HepG2 (cell line): ENCODE data around the gene PLGRKT. TPM values are rescaled to one million over a fixed set of nuclear protein-coding genes. Genes with fewer than 3 reads are reported as not detected.

ENCODE experiments used
- CREBL2 ChIP-seq: sonication (generic); formaldehyde crosslinking; IDR thresholded peaks from 2 replicates; pipeline ENCODE4 v1.8.1; 2023; ENCODE audit warnings: missing genetic modification reagents, mild to moderate bottlenecking, borderline replicate concordance
- CSRNP1 ChIP-seq: sonication (generic); formaldehyde crosslinking; IDR thresholded peaks from 2 replicates; pipeline ENCODE4 v1.8.1; 2023; ENCODE audit warnings: mild to moderate bottlenecking, missing genetic modification reagents
- GATA4 ChIP-seq: sonication (generic); IDR thresholded peaks from 2 replicates; pipeline ENCODE4 v1.6.1; 2016; ENCODE audit warnings: antibody characterized with exemption, low read depth, borderline replicate concordance
- GFI1 ChIP-seq: sonication (generic); formaldehyde crosslinking; IDR thresholded peaks from 2 replicates; pipeline ENCODE4 v1.5.0; 2020; ENCODE audit warnings: missing genetic modification reagents, mild to moderate bottlenecking, borderline replicate concordance
- PAXIP1 ChIP-seq: sonication (generic); formaldehyde crosslinking; conservative IDR thresholded peaks from 2 replicates; pipeline ENCODE4 v1.4.0; 2020; ENCODE audit warnings: mild to moderate bottlenecking, missing genetic modification reagents, moderate library complexity
- SPEN ChIP-seq: sonication (generic); formaldehyde crosslinking; IDR thresholded peaks from 2 replicates; pipeline ENCODE4 v1.5.1; 2020; ENCODE audit warnings: low read depth, mild to moderate bottlenecking, missing genetic modification reagents
- ZBTB33 ChIP-seq: sonication (generic); formaldehyde crosslinking; IDR thresholded peaks from 2 replicates; pipeline ENCODE4 v1.4.0; 2020; ENCODE audit warnings: missing genetic modification reagents
- ZNF101 ChIP-seq: sonication (generic); formaldehyde crosslinking; IDR thresholded peaks from 2 replicates; pipeline ENCODE4 v1.4.0; 2020; ENCODE audit warnings: mild to moderate bottlenecking, low read depth, missing genetic modification reagents, borderline replicate concordance
- ZSCAN29 ChIP-seq: sonication (generic); formaldehyde crosslinking; conservative IDR thresholded peaks from 2 replicates; pipeline ENCODE4 v1.4.0; 2020; ENCODE audit warnings: mild to moderate bottlenecking, missing genetic modification reagents
- polyA plus RNA-seq, 8 experiments: library from polyadenylated mRNA; depleted of rRNA in 3 of 8; stranded (reverse) in 7 of 8; unstranded in 1 of 8; fragments of >200 nt; fragmentation: Illumina TruSeq in 4 of 8; extraction: Trizol in 4 of 8; gene quantifications; 2 replicates each; pipeline versions ENCODE4 v1.2.1 to v1.2.3, GENCODE V29; 2011 to 2016; ENCODE audit warnings: low read depth in 4 of 8, missing spikeins in 1 of 8, mixed read lengths in 1 of 8; ENCODE audit not compliant: insufficient read depth in 1 of 8
- total RNA-seq, 5 experiments: library from RNA; depleted of rRNA; stranded (reverse); fragments of >200 nt; fragmentation: Illumina TruSeq; extraction: Trizol; gene quantifications; 2 replicates each; pipeline ENCODE4 v1.2.3, GENCODE V29; 2016; ENCODE audit warnings: low read depth in 1 of 5

The PLGRKT gene
- total and polyA plus RNA-seq, 2 of the 13 experiments (the other 11 are each of a cell fraction or from before 2014, with no cell fraction given): 5.0 to 15.8 TPM

- TF ChIP-seq ZBTB33 (CRISPR knock-in tag) (no peak), ZNF101 (CRISPR knock-in tag) (no peak), CSRNP1 (CRISPR knock-in tag) (0 out of 2 replicates have a peak, but pooled peaks have one; percentile 74), GATA4 (no peak), GFI1 (CRISPR knock-in tag) (peak; percentile 78), CREBL2 (CRISPR knock-in tag) (no peak), SPEN (CRISPR knock-in tag) (peak; percentile 63), PAXIP1 (CRISPR knock-in tag) (peak; percentile 53; the same call in 1 of the 2 replicates), ZSCAN29 (CRISPR knock-in tag) (peak; percentile 83; the same call in 1 of the 2 replicates)
- TF ChIP-seq, all 625 proteins: peak for 267
Observed at GRCh38 chr9:5437254-5438216, at the start of gene PLGRKT (continued).
